Nephron progenitor cell (in vitro differentiated cells): ENCODE data around the gene USP34.
A peak's percentile ranks its signal among the peaks of the same experiment; 100 is the strongest.

Experiments used
- DNase-seq: peaks from one replicate; pipeline ENCODE4 v3.0.0; 2021
- H3K27ac Mint-ChIP-seq: 2 replicates; pipeline ENCODE4 v1.8.0; 2021; ENCODE audit warnings: mild to moderate bottlenecking, moderate library complexity, mixed read lengths
- H3K27me3 Mint-ChIP-seq: 2 replicates; pipeline ENCODE4 v1.8.0; 2021; ENCODE audit warnings: mild to moderate bottlenecking, low read depth, mixed read lengths; ENCODE audit not compliant: poor library complexity
- H3K36me3 Mint-ChIP-seq: 2 replicates; pipeline ENCODE4 v1.8.0; 2021; ENCODE audit warnings: low read depth, mixed read lengths
- H3K4me1 Mint-ChIP-seq: 2 replicates; pipeline ENCODE4 v1.8.0; 2021; ENCODE audit warnings: mixed read lengths
- H3K4me3 Mint-ChIP-seq: 2 replicates; pipeline ENCODE4 v1.8.0; 2021; ENCODE audit warnings: mild to moderate bottlenecking, moderate library complexity, mixed read lengths
- H3K9me3 Mint-ChIP-seq: 2 replicates; pipeline ENCODE4 v1.8.0; 2021; ENCODE audit warnings: mild to moderate bottlenecking, moderate library complexity, mixed read lengths
- TF ChIP-seq, protein P1 (sequence below): fragments of 200-600 bp; sonication (generic); IDR thresholded peaks from 2 replicates; pipeline ENCODE4 v1.5.0; 2021; ENCODE audit warnings: antibody characterized with exemption

Gene USP34

DNA sequence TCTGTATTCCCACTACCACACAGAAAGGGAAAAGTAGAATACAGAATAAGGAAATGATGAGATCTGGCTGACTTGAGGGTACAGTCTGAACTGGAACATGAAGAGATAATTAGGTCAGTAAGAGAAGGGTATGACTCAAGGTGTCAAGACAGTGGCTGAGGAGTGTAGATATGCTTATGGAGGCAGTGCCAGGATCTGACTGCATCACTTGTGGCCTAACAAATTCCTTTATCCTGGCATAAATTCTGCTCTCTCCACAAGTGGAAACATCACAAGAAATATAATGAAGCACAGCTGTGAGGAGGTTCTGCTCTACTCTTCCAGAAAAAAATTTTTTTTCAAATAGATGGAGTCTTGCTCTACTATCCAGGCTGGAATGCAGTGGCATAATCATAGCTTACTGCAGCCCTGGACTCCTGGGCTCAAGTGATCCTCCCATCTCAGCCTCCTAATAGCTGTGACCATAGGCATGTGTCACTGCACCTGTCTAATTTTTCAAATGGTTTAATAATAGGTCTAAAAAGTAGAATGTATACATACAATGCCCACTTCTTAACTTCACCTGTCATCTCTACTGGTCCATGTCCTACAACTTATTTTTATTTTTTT is 223.6 kb downstream of the USP34 start:
- Mint-ChIP-seq H3K36me3 (peaks cover 61% of the 10 kb centered on the region), H3K27ac (no peak overlapping the region), H3K4me3 (no peak overlapping the region), H3K27me3 (no peaks in the 10 kb centered on the region), H3K4me1 (no peaks in the 10 kb centered on the region), H3K9me3 (no peaks in the 10 kb centered on the region)
- TF ChIP-seq, protein P1, sequence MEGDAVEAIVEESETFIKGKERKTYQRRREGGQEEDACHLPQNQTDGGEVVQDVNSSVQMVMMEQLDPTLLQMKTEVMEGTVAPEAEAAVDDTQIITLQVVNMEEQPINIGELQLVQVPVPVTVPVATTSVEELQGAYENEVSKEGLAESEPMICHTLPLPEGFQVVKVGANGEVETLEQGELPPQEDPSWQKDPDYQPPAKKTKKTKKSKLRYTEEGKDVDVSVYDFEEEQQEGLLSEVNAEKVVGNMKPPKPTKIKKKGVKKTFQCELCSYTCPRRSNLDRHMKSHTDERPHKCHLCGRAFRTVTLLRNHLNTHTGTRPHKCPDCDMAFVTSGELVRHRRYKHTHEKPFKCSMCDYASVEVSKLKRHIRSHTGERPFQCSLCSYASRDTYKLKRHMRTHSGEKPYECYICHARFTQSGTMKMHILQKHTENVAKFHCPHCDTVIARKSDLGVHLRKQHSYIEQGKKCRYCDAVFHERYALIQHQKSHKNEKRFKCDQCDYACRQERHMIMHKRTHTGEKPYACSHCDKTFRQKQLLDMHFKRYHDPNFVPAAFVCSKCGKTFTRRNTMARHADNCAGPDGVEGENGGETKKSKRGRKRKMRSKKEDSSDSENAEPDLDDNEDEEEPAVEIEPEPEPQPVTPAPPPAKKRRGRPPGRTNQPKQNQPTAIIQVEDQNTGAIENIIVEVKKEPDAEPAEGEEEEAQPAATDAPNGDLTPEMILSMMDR = no peak
- no peak for DNase-seq

DNA sequence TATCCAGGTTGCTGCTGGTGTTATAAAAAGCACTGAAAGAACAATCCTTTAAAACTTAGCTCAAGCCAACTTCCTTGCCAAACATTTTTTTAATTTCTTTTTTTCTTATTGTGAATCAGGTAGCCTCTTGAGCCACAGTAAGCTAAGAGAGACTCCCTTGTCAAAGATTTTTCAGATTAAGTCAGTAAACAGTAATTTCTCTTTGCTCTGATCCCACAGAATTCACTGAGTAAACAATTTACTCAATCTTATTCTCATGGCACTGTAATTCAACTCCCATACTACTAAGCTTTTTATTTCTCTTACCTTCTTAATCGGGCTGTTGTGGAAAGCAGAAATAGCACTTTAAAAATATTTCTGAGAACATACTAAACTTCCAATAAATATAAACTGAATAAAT is 226.2 kb downstream of the USP34 start:
- no peaks in the 10 kb centered on the region for H3K27me3 Mint-ChIP-seq
- DNase-seq = no peak
- H3K36me3 Mint-ChIP-seq = peaks cover 66% of the 10 kb centered on the region
- H3K4me1 Mint-ChIP-seq = no peaks in the 10 kb centered on the region
- TF ChIP-seq, protein P1 = no peak
- no peak overlapping the region for H3K27ac Mint-ChIP-seq
- H3K4me3 Mint-ChIP-seq = no peak overlapping the region
- no peaks in the 10 kb centered on the region for H3K9me3 Mint-ChIP-seq

DNA sequence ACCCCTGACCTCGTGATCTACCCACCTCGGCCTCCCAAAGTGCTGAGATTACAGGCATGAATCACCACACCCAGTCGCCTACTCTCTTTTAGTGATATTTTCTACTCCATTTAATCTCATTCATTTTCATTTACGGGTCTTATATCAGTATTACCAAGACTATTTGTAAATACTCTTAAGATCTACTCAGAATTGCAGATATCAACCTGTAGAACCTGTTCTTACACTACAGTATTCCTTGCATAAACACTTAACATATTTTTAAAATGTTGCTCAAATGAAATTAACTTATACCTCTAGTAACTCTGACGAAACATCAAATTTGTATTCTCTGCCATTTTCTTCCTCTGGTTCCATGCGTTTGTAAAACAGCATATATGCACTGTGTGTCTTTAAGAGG is 229.6 kb downstream of the USP34 start:
- H3K36me3 Mint-ChIP-seq = peaks cover 57% of the 10 kb centered on the region
- no peaks in the 10 kb centered on the region for H3K27me3 Mint-ChIP-seq
- TF ChIP-seq, protein P1 = no peak
- H3K4me3 Mint-ChIP-seq = no peak overlapping the region
- no peak overlapping the region for H3K27ac Mint-ChIP-seq
- no peaks in the 10 kb centered on the region for H3K4me1 Mint-ChIP-seq
- no peaks in the 10 kb centered on the region for H3K9me3 Mint-ChIP-seq
- DNase-seq = no peak

GRCh38 chr2:61238219-61239012 is 232.5 kb downstream of the USP34 start:
- Mint-ChIP-seq H3K27me3 (no peaks in the 10 kb centered on the region), H3K9me3 (no peaks in the 10 kb centered on the region), H3K27ac (no peak overlapping the region), H3K4me1 (no peaks in the 10 kb centered on the region), H3K36me3 (peaks cover 57% of the 10 kb centered on the region), H3K4me3 (no peak overlapping the region)
- DNase-seq = no peak
- TF ChIP-seq, protein P1 = no peak

GRCh38 chr2:61235716-61236115 is 235.2 kb downstream of the USP34 start:
- TF ChIP-seq, protein P1 = no peak
- H3K4me1 Mint-ChIP-seq = no peaks in the 10 kb centered on the region
- no peak for DNase-seq
- H3K4me3 Mint-ChIP-seq = no peak overlapping the region
- H3K27ac Mint-ChIP-seq = no peak overlapping the region
- peaks cover 3% of the 10 kb centered on the region for H3K9me3 Mint-ChIP-seq
- H3K36me3 Mint-ChIP-seq = peaks cover 59% of the 10 kb centered on the region
- no peaks in the 10 kb centered on the region for H3K27me3 Mint-ChIP-seq

DNA sequence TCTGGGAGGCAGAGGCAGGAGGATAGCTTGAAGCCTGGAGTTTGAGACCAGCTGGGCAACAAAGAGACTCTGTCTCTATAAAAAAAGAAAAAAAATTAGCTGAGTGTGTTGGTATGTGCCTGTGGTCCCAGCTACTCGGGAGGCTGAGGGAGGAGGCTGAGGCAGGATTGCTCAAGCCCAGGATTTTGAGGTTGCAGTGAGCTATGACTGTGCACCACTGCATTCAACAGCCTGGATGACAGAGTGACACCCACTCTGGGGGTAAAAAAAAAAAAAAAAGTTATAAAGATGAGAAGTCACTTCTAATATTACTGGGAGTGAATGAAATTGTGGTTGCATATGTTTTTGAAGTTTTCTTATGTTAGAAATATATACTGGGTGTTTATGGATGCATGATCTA is 237.3 kb downstream of the USP34 start:
- H3K27me3 Mint-ChIP-seq = no peaks in the 10 kb centered on the region
- no peak overlapping the region for H3K4me3 Mint-ChIP-seq
- peak overlapping the region; percentile 43 for H3K27ac Mint-ChIP-seq
- no peaks in the 10 kb centered on the region for H3K4me1 Mint-ChIP-seq
- H3K36me3 Mint-ChIP-seq = peaks cover 65% of the 10 kb centered on the region
- DNase-seq = no peak
- H3K9me3 Mint-ChIP-seq = peaks cover 3% of the 10 kb centered on the region
- TF ChIP-seq, protein P1 = no peak
